Fibroblast of upper back skin (primary cell): ENCODE data around the gene RAB3B.
A peak's percentile ranks its signal among the peaks of the same experiment; 100 is the strongest.
"Not testable (repeated sequence)": the region's sequence is repeated elsewhere in the genome, so short reads cannot be mapped to it uniquely, and the experiment has no call there.

Experiments
- DNase-seq: peaks from one replicate; pipeline ENCODE4 v3.0.0-alpha.2; 2013

Gene RAB3B

GRCh38 chr1:51990478-51990965 is at the start of gene RAB3B:
Gene RAB3B (minus strand): TSS chr1:51990700. CDS start chr1:51977117, 13,583 bp downstream.
- peak; percentile 59 for DNase-seq

- no peak for DNase-seq
These were observed 47.4 kb upstream of the RAB3B start for GRCh38 chr1:52037909-52038308.

GRCh38 chr1:52037402-52037814 is 46.9 kb upstream of the RAB3B start:
- DNase-seq, result no peak

- DNase-seq, result no peak
These were observed 43.5 kb upstream of the RAB3B start for GRCh38 chr1:52034050-52034384.

GRCh38 chr1:52033190-52034049 is 42.9 kb upstream of the RAB3B start, which contains the start of gene KTI12:
Gene KTI12 (minus strand): TSS chr1:52033810. CDS start chr1:52033761, 49 bp downstream.
- peak; percentile 91 for DNase-seq

GRCh38 chr1:52032785-52033131 is 42.3 kb upstream of the RAB3B start:
- peak; percentile 22 for DNase-seq

GRCh38 chr1:52032124-52032784 is 41.8 kb upstream of the RAB3B start:
- no peak for DNase-seq

GRCh38 chr1:52028839-52029238 is 38.3 kb upstream of the RAB3B start:
- DNase-seq, result not testable (repeated sequence)

- no peak for DNase-seq
These were observed 37.8 kb upstream of the RAB3B start for GRCh38 chr1:52028328-52028727.

- DNase-seq, result no peak
These were observed 35.8 kb upstream of the RAB3B start for GRCh38 chr1:52026278-52026677.

- DNase-seq, result no peak
These were observed 31.6 kb upstream of the RAB3B start for GRCh38 chr1:52022133-52022532.

- no peak for DNase-seq
These were observed 17.7 kb upstream of the RAB3B start for GRCh38 chr1:52008071-52008809.

- DNase-seq, result peak; percentile 53
These were observed 16.9 kb upstream of the RAB3B start for GRCh38 chr1:52007215-52008002.

- not testable (repeated sequence) for DNase-seq
These were observed 15.6 kb upstream of the RAB3B start for GRCh38 chr1:52006081-52006553.

- DNase-seq, result peak; percentile 95
These were observed 15.0 kb upstream of the RAB3B start for GRCh38 chr1:52005548-52005947.

- no peak for DNase-seq
These were observed 13.4 kb upstream of the RAB3B start for GRCh38 chr1:52003877-52004276.

- peak; percentile 91 for DNase-seq
These were observed 11.8 kb upstream of the RAB3B start for GRCh38 chr1:52002038-52002917.

GRCh38 chr1:51998701-51999100 is 8.2 kb upstream of the RAB3B start:
- no peak for DNase-seq

GRCh38 chr1:51997974-51998382 is 7.5 kb upstream of the RAB3B start:
- DNase-seq, result no peak

- DNase-seq, result no peak
These were observed 670 bp downstream of the RAB3B start for GRCh38 chr1:51989582-51990477.
